ENCODE data around the gene MICALL2. TPM values are rescaled to one million over a fixed set of nuclear protein-coding genes. Genes with fewer than 3 reads are reported as not detected.

MICALL2 gene
- total RNA-seq, 2 donors from 2014 or later: 23.3 to 26.7 TPM

DNA sequence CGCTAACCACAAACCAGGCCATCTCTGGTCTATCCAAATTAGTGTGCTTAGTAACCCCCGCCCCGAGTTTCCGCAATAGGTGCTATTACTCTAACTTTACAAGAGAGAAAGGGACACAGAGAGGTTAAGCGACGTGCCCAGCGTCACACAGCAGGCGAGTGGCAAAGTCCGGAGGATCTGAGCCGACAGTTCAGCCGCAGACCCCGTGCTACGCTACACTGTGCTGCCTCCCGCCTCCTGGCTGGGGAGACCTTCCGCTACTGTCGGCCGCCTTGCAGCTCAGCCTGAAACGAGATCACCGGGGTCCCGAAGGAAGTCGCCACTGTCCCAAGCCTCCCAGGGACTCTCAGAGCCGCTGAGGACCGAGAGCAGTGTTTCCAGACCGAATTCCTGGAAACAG lies 44.1 kb upstream of the MICALL2 start:
- intact Hi-C loops (cut with DNase I): loop anchor here (5.0 kb wide), 1 partner anchor 44 kb away; no protein-coding TSS in a partner anchor
- H3K36me3 ChIP-seq (replicated peaks in 1 of 2; ENCODE audit: insufficient read depth in 1 of 2, low read depth in 2 of 2): peaks cover 0 to 18% of the 10 kb centered on the region in 2 donors
- ATAC-seq: no peak
- no peak for TF ChIP-seq POLR2A (IDR thresholded peaks at IDR 0.05)
- TF ChIP-seq, protein P1, sequence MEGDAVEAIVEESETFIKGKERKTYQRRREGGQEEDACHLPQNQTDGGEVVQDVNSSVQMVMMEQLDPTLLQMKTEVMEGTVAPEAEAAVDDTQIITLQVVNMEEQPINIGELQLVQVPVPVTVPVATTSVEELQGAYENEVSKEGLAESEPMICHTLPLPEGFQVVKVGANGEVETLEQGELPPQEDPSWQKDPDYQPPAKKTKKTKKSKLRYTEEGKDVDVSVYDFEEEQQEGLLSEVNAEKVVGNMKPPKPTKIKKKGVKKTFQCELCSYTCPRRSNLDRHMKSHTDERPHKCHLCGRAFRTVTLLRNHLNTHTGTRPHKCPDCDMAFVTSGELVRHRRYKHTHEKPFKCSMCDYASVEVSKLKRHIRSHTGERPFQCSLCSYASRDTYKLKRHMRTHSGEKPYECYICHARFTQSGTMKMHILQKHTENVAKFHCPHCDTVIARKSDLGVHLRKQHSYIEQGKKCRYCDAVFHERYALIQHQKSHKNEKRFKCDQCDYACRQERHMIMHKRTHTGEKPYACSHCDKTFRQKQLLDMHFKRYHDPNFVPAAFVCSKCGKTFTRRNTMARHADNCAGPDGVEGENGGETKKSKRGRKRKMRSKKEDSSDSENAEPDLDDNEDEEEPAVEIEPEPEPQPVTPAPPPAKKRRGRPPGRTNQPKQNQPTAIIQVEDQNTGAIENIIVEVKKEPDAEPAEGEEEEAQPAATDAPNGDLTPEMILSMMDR (IDR thresholded peaks at IDR 0.05): no peak
- no peak overlapping the region for H3K27ac ChIP-seq
- peaks cover 56% of the 10 kb centered on the region for H3K4me1 ChIP-seq
- 16 to 25% methylated on average over 16 to 24 of the region's 24 CpGs for WGBS, 2 donors
- no peaks in the 10 kb centered on the region for H3K27me3 ChIP-seq
- peak overlapping the region; percentile 71 to 100 for H3K4me3 ChIP-seq
- H3K9me3 ChIP-seq: no peaks in the 10 kb centered on the region
- no peak for DNase-seq

DNA sequence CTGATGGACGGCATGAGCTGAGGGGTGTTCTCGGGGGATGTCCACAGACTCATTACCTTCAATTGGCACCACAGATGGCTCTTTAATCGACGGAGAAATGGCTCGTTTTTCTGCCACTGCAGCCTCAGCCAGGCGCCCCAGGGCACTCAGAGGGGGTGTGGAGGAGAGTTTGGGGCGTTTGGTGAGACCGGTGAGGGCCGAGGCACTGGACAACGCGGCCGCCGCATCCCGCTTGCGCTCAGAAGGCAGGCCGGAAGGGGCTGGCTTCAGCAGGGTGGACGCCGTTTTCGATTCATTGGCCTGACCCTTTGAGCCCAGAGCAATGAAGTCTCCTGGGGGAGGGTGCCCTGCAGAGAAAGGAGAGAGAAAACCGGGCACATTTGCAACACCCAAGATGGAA lies 43.6 kb upstream of the MICALL2 start:
- peaks cover 0 to 23% of the 10 kb centered on the region in 2 donors for H3K36me3 ChIP-seq (replicated peaks in 1 of 2; ENCODE audit: insufficient read depth in 1 of 2, low read depth in 2 of 2)
- no peak overlapping the region for H3K4me3 ChIP-seq
- DNase-seq (no peak), ATAC-seq (no peak)
- no peaks in the 10 kb centered on the region for H3K9me3 ChIP-seq
- H3K27ac ChIP-seq: no peak overlapping the region
- TF ChIP-seq, protein P1 (IDR thresholded peaks at IDR 0.05): no peak
- TF ChIP-seq POLR2A (IDR thresholded peaks at IDR 0.05): no peak
- intact Hi-C loops (cut with DNase I): loop anchor here (5.0 kb wide), 1 partner anchor 44 kb away; no protein-coding TSS in a partner anchor
- peaks cover 51% of the 10 kb centered on the region for H3K4me1 ChIP-seq
- H3K27me3 ChIP-seq: no peaks in the 10 kb centered on the region
- WGBS, 2 donors: 68 to 75% methylated on average over 9 to 20 of the region's 20 CpGs

DNA sequence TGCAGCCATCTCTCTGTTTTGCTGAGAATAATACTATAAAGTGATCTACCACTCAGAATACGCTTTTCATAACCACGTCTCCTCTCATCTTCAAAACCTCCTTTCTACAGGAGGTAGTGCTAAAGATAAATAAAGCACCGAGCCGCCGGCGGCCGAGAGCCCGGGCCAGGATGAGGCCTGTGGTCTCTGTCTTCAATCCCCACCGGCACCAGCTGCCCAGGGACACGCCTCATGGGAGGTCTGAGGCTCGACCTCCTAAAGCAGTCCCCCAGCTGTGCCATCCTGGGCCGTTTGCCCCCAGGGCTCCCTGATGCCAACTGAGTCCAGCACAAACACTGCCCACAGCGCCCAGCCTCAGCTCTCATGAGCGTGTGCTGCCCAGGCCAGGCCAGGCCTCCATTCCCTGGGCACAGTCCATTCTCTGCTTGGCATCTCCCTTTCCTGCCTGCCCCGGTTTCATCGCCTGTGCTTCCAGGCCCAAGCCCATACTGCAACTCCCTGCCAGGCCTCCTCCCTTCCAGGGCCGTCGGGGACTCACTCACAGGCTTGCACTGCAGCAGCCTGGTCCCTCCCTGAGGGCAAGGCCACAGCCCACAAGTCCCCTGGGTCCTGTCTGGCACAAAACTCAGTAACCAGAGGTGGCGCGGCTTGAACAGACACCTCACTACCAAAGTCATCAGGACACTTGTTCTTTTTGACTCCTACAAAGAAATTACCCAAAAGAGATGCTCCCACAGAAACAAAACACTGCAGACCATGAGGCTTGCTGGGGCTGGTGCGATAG lies 42.4 kb upstream of the MICALL2 start:
- TF ChIP-seq, protein P1 (IDR thresholded peaks at IDR 0.05): no peak
- TF ChIP-seq POLR2A (IDR thresholded peaks at IDR 0.05): no peak
- no peak overlapping the region for H3K4me3 ChIP-seq
- peaks cover 39% of the 10 kb centered on the region for H3K4me1 ChIP-seq
- ATAC-seq (no peak), DNase-seq (no peak)
- H3K9me3 ChIP-seq: no peaks in the 10 kb centered on the region
- H3K27me3 ChIP-seq: no peaks in the 10 kb centered on the region
- no peak overlapping the region for H3K27ac ChIP-seq
- peaks cover 0 to 31% of the 10 kb centered on the region in 2 donors for H3K36me3 ChIP-seq (replicated peaks in 1 of 2; ENCODE audit: insufficient read depth in 1 of 2, low read depth in 2 of 2)
- intact Hi-C loops (cut with DNase I): loop anchor here (5.0 kb wide), 1 partner anchor 46 kb away; no protein-coding TSS in a partner anchor
- 83 to 85% methylated on average over 17 to 21 of the region's 21 CpGs for whole genome bisulfite sequencing, 2 donors

DNA sequence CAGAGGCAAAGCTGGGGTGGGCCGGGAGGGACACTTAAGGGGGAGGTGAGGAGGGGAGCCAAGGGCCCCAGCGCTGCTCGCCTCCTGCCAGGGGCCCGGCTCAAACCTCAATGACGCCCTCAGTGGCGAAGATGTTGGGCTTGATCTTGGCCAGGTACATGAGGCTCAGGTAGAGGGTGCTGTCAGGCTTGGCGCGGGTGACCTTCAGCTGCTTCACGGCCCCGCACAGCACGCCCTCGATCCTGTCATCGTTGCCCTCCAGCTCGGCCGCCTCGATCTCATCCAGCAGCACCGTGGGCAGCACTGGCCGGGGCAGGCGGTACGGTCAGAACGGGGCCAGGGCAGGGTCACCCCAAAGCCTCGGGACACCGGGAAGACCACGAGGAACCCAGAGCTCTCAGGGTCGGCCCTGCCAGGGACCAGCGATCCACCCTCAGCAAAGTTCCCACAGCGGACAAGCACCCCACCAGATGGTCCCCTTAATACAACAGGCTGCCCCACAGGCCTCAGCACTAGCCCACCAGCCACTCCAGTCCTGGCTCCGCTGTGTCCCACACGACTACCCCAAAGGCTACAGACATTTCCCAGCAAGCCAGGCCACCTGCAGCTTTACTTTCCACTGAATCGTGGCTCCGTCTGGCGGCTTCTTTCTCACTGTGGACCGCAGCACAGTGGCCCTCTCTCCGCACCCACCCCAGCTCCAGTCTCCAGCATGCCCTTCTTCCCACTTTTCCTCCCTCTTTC lies 41.0 kb upstream of the MICALL2 start:
- no peak overlapping the region for H3K4me3 ChIP-seq
- no peaks in the 10 kb centered on the region for H3K9me3 ChIP-seq
- H3K36me3 ChIP-seq (replicated peaks in 1 of 2; ENCODE audit: insufficient read depth in 1 of 2, low read depth in 2 of 2): peaks cover 0 to 38% of the 10 kb centered on the region in 2 donors
- H3K27me3 ChIP-seq: no peaks in the 10 kb centered on the region
- WGBS, 2 donors: 85 to 97% methylated on average over 13 to 33 of the region's 34 CpGs
- intact Hi-C loops (cut with DNase I): loop anchor here (5.0 kb wide), 1 partner anchor 47 kb away; no protein-coding TSS in a partner anchor
- no peak for TF ChIP-seq POLR2A (IDR thresholded peaks at IDR 0.05)
- TF ChIP-seq, protein P1 (IDR thresholded peaks at IDR 0.05): no peak
- no peak overlapping the region for H3K27ac ChIP-seq
- ATAC-seq (no peak), DNase-seq (no peak)
- H3K4me1 ChIP-seq: peaks cover 28% of the 10 kb centered on the region

Measured in body of pancreas (tissue), 4 donors.